22Rv1 (cell line): ENCODE results near the gene CDCA5.

Source experiments
- ZFX ChIP-seq: fragments of 450-650 bp; IDR thresholded peaks from 2 replicates; pipeline ENCODE4 v1.6.1; 2017; ENCODE audit warnings: antibody characterized with exemption, borderline replicate concordance
- TF ChIP-seq, protein P1 (sequence below): fragments of 450-650 bp; IDR thresholded peaks from 2 replicates; pipeline ENCODE4 v1.5.1; 2017; ENCODE audit warnings: mild to moderate bottlenecking

DNA sequence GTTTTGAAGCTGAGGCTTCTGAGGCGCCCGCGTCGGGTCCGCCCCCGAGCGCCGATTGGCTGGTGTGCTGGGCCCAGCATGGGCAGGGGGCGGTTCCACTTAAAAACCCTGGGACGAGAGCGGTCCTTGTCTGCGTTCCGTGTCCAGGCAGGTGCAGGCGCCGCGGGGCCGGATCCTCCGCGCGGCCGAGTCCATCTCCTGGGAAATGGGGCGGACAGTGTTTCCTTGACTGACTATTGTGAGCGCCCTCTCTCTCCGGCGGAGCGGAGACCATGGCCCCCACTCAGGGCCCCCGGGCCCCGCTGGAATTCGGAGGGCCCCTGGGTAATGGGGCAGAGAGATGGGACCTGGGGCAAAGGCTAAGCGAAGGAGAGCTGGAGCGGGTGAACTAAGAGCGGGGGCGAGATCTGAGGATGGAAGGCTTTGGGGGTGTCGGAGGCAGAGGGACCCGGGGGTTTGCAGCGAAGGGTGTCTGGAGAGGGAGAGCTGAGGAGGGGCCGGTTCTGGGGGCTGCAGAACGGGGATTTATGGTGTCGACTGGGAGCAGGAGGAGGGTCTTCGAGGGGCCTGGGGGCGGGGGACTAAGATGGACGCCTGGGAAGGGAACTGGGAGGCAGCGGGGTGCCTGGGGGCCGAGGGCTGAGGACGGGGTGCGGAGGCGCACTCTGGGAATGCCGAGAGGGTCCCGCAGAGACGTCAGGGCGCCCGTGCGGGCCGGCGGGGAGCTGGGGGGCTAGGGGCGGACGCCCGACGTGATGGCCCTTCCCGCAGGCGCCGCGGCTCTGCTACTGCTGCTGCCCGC is 28.1 kb upstream of the CDCA5 start, which contains the start of gene TM7SF2:
- TF ChIP-seq, protein P1, sequence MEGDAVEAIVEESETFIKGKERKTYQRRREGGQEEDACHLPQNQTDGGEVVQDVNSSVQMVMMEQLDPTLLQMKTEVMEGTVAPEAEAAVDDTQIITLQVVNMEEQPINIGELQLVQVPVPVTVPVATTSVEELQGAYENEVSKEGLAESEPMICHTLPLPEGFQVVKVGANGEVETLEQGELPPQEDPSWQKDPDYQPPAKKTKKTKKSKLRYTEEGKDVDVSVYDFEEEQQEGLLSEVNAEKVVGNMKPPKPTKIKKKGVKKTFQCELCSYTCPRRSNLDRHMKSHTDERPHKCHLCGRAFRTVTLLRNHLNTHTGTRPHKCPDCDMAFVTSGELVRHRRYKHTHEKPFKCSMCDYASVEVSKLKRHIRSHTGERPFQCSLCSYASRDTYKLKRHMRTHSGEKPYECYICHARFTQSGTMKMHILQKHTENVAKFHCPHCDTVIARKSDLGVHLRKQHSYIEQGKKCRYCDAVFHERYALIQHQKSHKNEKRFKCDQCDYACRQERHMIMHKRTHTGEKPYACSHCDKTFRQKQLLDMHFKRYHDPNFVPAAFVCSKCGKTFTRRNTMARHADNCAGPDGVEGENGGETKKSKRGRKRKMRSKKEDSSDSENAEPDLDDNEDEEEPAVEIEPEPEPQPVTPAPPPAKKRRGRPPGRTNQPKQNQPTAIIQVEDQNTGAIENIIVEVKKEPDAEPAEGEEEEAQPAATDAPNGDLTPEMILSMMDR: no peak
- no peak for TF ChIP-seq ZFX
